Endothelial cell of hepatic sinusoid (primary cell): ENCODE data around the gene WDR4.
"Not testable (repeated sequence)": the region's sequence is repeated elsewhere in the genome, so short reads cannot be mapped to it uniquely, and the experiment has no call there.

Source experiments
- in situ Hi-C: cut with HindIII; loops from 2 replicates; pipeline ENCODE4 v1.10.0; 2017; ENCODE audit warnings: low sequenced_read_pairs

The WDR4 gene

DNA sequence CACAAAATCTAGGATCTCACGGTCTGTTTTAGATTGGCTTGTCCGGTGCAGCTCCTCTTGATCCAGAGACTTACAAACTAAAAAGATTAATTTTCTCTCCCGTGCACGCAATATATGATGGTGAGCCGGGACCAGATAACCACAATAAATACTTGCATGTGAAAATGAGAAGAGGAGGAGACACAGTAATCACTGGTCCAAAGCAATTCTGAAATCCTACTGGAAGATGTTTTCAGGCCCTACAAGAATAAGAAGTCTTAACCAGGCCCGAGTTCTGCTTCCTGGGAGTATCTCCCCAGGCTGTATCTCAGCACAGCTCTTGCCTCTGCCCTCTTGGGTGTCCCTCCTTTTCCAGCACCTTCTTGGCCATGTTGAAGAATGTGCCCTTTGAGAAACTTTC is 1.0 kb upstream of the WDR4 start:
- in situ Hi-C loops: no loop called here

DNA sequence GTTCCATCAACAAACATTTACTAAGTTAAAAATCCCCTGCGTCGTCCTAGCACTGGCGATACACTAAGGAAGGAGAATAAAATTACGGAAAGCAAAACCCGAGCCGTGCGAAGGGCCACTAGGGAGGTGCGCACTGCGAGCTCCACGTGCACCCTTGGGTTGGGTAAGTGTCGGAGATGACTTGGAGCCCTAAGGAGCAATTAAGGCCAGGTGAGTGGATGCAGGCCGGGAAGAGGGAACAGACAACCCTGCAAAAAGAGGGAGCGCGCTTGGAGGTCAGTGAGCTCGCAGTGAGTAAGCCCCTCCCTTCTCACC is 704 bp downstream of the WDR4 start:
- in situ Hi-C loops: no loop called here

DNA sequence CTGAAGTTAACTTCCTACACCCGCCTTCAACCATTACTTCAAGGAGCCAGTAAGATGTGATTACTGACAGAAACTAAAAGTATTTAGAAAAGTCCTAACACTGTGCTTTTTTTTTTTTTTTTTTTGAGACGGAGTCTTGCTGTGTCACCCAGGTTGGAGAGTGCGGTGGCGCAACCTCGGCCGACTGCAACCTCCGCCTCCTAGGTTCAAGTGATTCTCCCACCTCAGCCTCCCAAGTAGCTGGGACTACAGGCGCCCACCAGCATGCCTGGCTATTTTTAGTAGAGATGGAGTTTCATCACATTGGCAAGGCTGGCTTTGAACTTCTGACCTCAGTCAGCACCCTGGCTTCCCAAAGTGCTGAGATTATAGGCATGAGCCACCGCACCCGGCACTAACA is 3.5 kb downstream of the WDR4 start:
- in situ Hi-C loops: not testable (repeated sequence)

DNA sequence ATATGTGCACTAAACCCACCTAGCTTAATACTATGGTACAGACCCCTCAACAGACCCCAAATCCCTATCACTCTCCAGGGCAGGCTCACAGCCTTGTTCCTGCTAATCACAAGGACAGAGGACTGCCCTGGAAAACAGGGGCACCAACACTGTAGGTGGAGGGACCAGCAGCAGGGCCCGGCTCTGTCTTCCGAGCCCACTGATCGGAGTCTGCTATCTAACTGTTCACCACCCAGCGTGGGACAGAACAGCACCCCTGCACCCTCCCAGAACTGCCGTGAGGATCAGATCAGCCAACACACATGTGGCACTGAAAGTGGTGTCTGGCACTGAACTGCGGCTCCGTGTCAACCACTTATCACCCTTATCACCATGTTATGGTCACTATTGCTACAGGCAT is 6.2 kb downstream of the WDR4 start:
- in situ Hi-C loops: no loop called here

DNA sequence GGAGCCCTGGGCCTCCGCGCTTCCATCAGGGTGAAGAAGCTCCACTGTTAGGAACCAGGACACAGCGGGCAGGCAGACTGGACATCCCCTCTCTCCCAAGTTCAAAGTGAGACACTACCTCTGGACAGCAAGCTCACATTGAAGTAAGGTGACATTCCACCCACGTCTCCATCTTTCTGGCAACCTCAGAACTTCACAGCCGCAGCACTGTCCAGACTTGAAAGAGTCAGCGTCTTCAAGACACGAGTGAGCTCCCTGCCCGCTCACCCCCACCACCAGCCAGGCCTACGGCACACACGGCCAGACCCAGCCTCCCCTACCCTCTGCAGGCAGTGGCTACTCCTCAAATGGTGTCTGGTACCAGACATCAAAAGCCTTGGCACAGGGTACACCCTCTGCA is 11.1 kb downstream of the WDR4 start:
- in situ Hi-C loops: no loop called here

DNA sequence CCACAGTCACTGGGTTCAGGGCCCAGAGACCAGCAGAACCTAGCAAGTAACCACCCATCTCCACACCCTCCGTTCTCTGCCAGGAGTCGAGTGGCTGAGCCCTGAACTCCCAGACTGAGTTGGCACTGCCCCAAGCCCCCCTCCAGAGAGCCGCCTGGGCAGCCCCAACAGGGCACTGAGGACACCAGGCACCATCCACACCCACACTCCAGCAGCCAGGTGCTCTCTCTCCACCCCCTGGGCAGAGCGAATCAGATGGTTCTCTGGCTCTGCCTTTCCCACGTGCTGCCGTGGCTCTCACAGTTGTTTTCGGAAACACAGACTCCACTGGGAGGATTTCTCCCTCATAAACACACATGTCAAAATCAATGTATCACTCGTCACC is 13.6 kb downstream of the WDR4 start:
- in situ Hi-C loops: no loop called here

DNA sequence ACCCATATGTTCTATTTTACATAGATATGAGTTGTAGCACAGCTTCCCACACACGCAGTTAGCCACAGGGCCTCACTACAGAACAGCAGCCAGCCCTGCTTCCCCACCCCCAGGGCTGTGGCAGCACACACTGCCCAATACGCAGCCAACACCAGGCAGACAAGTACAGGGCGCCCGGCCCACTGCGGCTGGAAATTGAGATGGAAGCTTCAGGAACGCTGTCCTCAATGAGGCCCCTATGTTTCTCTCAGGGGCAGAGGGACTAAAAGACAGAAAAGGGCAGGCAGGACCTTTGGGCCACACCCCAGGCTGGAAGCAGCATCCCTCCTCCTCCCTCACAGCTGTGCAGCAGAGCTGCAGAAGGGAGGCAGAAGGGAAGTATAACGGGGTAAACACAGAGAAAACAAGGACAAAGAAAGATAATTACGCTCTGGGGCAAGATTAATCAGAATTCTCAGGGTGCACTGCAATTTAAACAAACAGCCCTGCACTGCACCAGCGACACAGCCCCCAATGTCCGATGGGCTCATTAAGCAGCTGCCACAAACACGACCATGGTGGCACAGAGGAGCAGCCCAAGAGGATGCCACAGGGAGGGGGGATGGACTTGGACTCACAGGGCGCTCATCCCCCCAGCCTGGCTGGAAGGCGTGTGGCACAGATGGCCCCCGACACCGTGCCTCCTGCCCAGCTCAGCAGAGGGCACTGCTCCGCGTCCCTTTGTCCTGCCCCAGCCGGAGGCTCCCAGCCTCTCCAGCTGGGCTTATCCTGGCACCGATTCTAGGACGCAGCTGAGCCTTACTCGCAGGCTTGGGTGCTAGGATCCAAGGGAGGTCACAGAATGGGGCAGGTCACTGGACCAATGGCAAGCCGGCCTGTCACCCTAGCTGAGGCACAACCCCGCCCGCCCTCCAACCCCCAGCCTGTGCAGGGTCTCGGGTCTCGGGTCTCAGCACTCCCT is 14.2 kb downstream of the WDR4 start:
- in situ Hi-C loops: no loop called here

DNA sequence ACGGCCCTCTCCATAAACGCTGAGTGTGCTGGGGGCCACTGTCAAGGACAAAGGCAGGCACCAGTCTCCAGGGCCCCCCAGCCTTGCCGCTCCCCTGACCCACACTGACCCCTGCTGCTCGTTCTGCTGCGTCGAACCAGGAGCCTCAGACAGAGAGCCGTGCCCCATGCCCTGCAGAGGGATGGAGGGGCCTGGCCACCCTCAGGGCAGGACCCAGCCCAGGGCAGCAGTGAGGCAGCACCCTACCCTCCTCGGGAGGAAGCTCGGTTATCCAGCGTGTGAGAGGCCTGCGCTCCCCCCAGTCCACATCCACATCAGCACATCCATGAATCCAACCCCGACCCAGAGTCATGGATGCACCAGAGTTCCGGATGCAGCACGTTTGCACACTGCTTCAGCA is 15.1 kb downstream of the WDR4 start:
- in situ Hi-C loops: no loop called here

DNA sequence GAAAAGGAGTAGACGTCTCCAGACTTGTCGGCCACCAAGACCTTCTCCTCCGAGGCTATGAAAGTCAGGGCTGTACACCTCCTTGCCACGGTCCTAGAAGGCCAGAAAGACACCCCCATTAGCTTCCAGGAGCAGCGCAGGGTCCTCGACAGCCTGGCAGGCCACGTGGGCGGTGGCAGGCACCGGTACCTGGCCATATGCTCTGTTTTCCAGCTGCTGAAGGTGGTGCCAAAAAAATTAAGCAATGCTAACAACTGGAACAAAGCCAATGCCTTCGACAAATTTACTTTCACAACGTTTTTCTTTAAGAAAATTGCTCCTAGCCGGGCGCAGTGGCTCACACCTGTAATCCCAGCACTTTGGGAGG is 15.9 kb downstream of the WDR4 start:
- in situ Hi-C loops: no loop called here

DNA sequence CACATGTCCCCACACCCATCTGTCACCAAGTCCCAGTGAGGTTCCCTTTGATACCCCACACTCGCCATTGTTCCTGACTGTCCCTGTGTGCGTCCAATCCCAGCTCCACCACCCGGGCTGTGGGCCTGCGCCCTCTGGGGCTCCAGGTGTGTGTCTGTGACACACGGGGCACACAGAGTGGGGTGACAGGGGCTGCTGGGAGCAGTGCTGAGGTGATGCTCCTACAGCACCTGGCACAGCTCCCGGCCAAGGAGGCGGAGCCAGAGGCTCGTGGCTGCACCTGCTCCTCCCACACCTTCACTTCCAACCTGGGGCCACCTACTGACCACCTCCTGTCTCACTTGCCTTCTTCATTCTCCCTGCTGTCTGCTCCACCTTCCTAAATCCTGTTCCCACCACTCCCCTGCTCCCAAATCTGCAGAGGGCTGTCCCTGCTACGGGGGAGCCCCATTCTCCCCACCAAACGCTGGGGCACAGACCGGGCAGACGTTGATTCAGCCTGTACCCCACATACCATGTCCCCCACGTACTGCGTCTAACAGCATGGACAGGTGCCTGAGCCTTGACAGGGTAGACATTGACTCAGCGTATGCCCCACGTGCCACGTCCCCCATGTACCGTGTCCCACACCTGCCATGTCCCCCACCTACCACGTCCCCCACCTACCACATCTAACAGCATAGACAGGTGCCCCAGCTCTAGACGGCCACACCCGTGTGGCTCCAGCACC is 16.4 kb downstream of the WDR4 start:
- in situ Hi-C loops: no loop called here

DNA sequence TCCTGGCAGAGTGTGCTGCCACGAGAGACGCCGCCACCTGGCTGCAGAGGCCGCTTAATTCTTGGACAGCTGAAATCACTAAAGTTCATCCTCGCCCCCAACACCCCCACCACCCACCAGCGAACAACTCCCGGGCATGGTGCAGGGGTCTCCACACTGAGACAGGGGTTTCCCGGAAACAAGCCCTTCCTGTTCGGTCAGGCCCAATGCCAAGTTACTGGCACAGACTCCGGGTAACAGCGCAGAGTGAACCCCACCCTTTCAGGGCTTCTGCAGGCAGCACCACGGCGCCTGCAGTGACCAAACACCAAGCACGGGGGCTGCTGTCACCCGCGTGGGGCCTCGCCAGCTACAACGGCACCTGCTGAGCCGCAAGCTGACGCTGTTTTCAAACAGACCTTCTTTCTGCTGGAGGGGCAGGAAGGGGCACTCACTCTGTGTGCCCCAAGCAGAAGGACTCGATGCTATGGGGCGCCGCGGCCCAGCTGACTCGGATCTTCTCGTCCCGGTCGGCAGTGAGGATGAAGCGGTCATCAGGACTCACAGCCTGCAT is 17.4 kb downstream of the WDR4 start:
- in situ Hi-C loops: no loop called here

DNA sequence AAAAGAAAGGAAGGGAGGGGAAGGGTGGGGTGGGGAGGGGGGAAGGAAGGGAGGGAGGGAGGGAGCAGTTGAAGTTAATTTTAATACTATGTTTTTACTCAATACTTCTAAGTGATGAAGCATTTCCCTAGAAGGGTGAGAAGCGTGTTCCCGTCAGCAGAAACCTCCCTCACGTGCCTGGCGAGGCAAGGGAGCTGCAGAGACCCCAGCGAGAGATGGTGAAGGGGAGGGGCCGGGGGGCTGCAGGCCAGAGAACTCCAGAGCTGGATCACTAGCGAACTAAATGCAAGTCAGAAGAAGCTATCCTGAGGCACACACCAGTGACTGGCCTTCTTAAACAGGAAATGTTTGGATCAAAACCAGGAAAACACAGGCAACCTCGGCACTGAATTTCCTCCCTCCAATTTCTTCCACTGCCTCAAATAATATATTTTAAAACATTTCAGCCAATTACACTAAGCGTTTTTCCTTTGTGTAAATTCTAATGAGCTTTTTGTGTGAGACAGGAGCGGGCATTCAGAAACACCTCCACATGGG is 18.0 kb downstream of the WDR4 start:
- in situ Hi-C loops: no loop called here

DNA sequence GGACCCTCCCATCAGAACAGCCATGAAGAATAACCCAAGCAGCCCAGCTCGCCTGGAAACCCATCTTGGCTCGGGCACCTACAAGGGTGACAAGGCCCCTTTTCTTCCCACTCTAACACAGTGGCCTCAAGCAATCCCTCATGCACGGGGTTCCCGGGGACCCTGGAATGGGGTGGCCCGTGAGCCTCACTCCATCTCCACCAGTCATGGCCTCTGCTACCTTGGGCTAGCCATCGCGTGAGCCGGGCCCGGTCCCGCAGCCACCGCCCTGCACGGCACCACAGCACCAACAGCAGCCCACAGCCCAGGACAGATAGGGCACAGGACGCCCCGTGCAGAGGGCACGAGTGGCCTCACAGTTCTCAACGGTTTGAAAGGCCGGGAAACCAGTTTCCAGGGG is 19.0 kb downstream of the WDR4 start:
- in situ Hi-C loops: no loop called here

DNA sequence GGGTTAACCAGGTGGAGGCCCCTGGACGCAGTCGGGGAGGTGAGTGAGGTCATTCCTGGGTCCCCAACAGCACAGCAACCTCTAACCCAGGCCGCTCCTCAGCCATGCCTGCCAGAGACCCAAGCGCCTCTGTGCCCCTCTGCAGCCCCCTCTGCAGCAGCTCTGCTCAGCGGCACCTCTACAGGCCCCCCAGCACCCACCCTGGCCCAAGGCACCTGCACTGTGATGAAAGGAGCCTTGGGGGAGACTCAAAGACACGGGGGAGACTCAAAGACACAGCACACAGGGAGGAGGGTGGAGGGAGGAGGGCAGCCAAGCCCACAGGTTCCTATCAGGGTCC is 19.5 kb downstream of the WDR4 start:
- in situ Hi-C loops: no loop called here

DNA sequence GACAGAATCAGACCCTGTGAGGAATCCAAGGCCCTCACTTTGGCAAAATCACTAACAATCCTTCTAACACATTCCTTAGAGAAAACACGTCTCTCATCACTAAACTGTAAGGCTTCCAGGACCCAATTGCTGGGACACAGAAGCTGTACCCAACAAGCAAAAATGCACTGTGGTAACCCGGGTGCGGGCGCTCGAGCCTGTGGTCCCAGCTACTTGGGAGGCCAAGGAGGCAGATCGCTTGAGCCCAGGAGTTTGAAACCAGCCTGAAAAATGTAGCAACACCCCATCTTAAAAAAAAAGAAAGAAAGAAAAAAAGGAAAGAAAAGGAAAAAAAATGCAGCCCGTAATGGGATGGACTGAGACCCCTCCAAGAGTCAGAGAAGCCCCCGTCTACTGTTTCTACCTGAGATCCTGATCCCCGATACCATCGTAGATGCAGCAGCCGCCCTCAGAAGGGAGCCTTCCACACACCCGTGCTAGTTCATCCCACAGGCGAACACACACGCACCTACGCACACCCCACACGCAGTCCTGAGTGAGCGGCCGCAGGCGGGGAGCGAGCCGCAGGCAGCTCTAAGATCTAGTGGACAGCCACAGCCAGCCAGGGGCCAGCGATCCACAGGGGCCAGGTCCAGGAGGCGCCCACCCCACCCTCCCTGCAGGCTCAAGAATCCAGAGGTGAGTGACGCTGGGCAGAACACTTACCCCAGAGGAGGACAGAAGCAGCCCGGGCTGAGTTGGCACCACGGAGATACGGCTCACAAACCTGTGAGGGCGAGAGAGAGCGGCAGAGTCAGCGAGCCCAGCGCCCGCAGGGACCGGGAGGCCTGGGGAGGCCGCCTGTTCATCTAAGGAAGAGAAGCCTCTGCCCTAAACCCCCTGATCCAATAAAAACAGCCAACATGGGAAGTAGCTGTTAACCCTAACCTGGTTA is 20.1 kb downstream of the WDR4 start:
- in situ Hi-C loops: no loop called here

DNA sequence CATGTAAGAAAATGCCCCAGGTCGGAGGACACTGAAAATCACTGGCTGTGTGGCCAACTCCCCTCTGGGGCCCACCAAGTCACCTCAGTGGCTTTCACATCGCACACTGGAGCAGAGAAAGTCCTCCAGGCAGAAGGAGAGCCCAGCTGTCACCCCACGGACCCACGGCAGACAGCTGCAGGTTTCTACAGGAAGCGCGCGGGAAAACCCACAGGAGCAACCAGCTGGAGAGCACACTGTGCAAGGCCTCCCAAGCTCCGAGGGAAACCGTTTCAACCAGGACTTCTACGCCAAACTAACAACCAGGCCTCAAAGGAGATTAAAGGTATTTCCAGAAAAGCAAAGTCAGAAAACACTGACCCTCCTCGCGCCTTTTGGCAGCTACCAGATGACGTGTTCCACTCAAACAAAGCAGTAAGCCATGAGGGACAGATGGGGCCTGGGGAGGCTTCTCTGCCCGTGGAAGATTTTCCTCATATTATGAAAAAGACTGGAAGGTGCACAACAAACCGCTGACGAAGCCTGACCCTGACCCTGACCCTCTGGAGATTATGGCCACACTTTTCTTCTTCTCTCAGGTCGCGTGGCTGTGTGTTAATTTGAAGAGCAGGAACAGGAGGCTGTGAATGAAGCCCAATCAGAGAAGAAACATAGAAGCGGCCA is 21.0 kb downstream of the WDR4 start:
- in situ Hi-C loops: no loop called here

DNA sequence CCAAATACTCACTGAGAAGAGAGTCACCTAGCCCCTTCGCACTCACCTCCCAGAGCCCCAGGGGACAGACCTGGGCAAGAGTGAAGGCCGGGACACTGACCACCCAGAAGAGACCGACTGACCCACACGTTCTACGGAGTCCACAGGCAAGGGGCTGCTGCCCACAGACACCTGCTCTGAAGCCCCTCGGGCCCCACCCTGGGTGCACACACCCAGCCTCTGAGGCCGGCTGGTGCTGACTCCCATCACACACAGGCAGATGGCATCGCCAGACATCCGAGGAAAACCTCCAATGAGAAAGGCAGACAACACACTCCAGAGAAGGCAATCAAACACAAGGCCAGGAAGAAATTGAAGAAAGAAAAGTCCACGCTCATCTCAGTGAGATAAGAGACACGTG is 22.1 kb downstream of the WDR4 start:
- in situ Hi-C loops: no loop called here

DNA sequence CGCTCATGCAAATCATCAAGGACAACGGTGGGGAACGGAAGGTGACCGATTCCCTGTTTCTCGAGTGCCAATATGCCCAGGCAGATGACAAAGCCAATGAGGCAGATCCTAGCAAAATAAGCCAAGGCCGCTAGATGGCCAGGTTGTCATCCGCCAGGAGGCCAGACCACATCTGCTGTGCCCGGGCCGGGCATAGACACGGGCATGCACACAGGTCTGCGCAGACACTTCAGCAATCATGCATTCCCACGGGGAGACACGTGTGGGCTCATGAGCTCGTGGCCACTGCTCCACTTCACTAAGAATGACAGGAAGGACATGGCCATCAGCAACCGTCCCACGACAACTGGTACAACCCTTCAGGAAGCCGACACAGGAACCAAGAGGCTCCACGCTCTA is 23.4 kb downstream of the WDR4 start:
- in situ Hi-C loops: no loop called here

DNA sequence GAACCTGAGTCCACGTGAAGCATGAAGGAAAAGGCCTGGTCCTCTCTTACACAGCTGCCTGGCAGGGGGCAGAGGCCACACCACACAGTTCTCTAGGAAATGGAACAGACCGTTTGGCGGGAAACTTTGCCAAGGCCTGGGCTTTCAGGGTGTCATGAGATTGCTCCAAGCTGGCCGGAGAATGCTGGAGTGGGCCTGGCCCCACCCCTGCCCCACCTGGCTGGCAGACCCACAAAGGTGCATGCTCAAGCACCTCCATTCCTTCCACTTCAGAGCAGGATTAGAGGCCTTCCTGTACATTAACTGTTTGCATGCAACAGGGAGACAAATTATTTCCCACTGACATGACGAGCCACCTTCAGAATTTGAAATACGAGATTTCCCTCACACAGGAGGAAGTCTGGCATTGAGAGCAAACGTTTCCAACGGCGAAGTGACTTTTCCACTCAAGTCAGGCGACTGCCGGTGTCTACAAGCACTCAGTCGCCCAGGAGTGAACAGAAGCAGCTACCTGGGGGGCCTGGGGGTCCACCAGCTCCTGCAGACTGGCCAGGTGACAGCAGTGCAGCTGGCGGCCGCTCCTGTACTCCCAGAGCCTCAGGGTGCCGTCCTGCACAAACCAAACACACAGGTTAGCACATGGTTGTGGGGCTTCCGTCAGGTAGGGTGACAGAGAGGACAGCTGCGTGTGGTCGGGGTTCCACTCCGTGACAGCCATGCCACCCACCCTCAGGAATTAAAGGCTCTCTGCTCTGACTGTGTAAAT is 24.0 kb downstream of the WDR4 start:
- in situ Hi-C loops: no loop called here
